Fibroblast of the aortic adventitia (primary cell): ENCODE results near the gene LRP2. TPM values are rescaled to one million over a fixed set of nuclear protein-coding genes. Genes with fewer than 3 reads are reported as not detected.

Experiments
- DNase-seq: peaks from one replicate; pipeline ENCODE4 v3.0.0-alpha.2; 2010; ENCODE audit warnings: low read depth
- H3K4me3 ChIP-seq: 2 replicates; pipeline ENCODE4 v1.5.1; 2011; ENCODE audit warnings: low read depth, mild to moderate bottlenecking, control low read depth, low read length, moderate library complexity
- total RNA-seq: library from RNA; depleted of rRNA; stranded (reverse); fragments of >200 nt; gene quantifications from 2 replicates; pipeline ENCODE4 v1.2.3, GENCODE V29; 2012; ENCODE audit warnings: low replicate concordance
- TF ChIP-seq, protein P1 (sequence below): IDR thresholded peaks from 2 replicates; pipeline ENCODE4 v1.5.1; 2011; ENCODE audit warnings: mild to moderate bottlenecking, low read length, control low read depth, inconsistent platforms; ENCODE audit not compliant: insufficient read depth

The LRP2 gene
- total RNA-seq, 1 donor = not detected

GRCh38 chr2:169116327-169116726 is 246.0 kb downstream of the LRP2 start:
- TF ChIP-seq, protein P1, sequence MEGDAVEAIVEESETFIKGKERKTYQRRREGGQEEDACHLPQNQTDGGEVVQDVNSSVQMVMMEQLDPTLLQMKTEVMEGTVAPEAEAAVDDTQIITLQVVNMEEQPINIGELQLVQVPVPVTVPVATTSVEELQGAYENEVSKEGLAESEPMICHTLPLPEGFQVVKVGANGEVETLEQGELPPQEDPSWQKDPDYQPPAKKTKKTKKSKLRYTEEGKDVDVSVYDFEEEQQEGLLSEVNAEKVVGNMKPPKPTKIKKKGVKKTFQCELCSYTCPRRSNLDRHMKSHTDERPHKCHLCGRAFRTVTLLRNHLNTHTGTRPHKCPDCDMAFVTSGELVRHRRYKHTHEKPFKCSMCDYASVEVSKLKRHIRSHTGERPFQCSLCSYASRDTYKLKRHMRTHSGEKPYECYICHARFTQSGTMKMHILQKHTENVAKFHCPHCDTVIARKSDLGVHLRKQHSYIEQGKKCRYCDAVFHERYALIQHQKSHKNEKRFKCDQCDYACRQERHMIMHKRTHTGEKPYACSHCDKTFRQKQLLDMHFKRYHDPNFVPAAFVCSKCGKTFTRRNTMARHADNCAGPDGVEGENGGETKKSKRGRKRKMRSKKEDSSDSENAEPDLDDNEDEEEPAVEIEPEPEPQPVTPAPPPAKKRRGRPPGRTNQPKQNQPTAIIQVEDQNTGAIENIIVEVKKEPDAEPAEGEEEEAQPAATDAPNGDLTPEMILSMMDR = no peak
- H3K4me3 ChIP-seq = no peak overlapping the region
- no peak for DNase-seq

DNA sequence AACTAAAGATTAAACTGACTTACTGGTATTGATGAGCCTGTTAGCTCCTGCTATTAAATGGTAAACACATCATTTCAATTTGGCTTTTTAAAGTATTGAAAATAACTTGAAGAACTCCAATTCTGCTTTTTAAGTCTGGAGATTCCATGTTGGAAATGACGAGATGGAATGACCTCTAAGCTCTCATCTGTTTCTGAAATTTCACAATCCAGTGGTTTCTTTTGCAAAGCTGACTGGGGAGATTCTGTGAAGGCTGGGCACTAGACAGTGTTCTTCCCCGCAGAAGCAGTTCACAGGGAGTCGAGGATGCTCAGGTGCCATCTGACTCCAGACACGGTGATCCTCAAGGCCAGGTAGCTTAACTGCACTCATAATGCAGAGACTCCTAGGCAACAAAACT is 248.3 kb downstream of the LRP2 start:
- DNase-seq = no peak
- TF ChIP-seq, protein P1 = no peak
- H3K4me3 ChIP-seq = no peak overlapping the region

DNA sequence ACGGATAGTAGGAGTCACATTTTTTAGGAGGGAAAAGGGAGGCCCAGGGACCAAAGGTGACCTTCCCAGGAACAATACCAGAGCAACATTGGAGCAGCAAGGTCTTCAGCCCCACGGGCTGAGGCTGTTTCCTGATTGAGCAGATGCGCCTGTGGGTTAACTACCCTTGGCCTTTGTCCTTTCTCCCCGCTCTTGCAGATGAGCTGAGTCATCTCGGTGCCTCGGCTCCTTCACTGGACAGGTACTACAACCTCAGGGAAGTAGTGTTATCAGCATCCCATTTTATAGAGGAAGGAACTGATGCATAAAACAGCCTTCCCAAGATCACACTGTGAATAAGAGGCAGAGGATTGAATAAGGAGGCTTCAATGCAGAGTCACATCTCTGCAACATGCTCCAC is 249.5 kb downstream of the LRP2 start:
- H3K4me3 ChIP-seq = no peak overlapping the region
- TF ChIP-seq, protein P1 = no peak
- no peak for DNase-seq

DNA sequence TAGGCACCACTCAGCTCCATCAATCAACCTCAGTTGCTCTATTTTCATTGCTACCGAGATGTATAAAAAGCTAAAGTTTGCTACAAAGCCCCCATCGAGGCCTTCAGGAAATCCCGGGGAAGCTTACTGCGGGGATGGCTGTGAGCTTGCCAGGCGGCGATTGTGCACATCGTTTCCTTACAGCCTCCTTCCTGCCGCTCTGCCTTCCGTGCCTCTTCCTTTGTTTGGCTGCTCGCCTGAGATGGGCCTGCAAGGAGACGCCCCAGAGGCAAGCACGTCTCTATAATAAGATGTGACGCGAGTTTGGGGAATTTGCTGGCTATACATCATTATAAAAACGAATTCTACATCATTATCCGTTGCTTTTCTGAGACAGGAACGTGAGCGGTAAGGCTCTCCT is 251.4 kb downstream of the LRP2 start:
- no peak for DNase-seq

DNA sequence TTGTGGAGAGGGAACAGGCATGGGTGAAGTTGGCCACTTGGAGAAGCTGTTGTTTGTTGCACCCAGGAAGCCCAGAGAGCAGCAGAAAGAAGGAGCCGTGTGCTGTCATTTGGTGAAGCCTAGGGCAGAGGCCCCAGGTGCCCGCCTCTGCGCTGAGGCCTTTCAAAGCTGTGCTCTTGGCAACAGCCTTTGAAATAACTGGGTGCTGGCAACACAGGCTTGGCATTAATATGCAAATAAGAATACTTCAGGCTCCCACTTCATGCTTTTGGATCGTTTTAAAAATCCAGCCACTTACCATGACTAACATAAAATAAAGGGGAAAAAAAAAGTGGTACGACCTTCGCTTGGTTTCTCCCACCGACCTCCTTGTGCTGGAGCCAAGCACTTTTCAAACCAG is 251.9 kb downstream of the LRP2 start:
- TF ChIP-seq, protein P1 = no peak
- H3K4me3 ChIP-seq = no peak overlapping the region
- no peak for DNase-seq

More for the DNA sequence above, 251.4 kb downstream of the LRP2 start:
- TF ChIP-seq, protein P1 = no peak
- H3K4me3 ChIP-seq = no peak overlapping the region

DNA sequence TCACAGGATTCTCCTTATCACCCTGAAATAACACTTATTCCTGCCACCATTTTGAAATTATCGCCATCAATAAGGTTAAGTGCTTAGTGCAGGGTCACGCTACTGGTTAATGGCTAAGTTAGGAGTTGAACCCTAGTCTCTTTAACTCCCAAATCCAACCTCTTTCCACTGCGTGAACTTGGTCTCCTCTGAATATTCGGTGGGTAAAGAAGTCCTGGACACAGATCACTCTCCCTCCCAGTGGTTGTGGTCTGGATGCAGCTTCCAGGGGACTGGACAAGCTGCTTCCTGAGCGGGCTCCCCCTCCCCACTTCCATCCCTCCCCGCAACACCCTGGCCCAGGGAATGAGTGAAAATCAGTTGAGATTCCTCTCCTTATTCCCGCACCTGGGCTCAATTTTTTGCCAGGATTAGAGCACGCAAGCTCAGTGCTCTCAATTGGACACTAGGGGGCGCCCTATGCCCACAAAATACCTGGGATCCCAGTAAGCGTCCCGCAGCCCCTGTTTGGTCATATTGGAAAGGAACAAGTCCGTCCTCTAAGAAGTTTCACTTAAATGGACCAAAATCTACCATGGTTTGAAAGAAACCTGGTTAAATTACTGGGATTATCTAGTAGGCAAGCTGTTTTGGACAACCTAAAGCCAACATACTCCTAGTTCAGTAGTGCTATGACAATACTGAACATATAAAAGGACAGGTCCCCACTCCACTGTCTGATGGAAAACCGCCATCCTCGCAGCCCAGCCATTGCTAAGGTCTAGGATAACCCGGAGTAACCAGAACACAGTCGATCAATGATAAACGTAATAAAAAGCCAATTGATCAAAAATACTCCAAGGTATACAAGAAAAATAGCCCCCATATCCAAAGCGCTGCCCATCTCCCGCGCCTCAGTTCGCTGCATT is 252.6 kb downstream of the LRP2 start:
- peak; percentile 82 for DNase-seq
- no peak overlapping the region for H3K4me3 ChIP-seq
- TF ChIP-seq, protein P1 = peak; percentile 84
